Activated naive CD8-positive, alpha-beta T cell treated with anti-CD3 and anti-CD28 coated beads, Interleukin-2, amount 50 U/mL, for 24 hours (primary cell): ENCODE measurements around the gene RPS21.
A peak's percentile ranks its signal among the peaks of the same experiment; 100 is the strongest.

Experiments
- ATAC-seq: fragments of 150-1000 bp; cut with Tn5 transposase; one replicate; pipeline ENCODE4 v1.10.0; 2021
- DNase-seq: peaks from one replicate; pipeline ENCODE4 v3.0.0; 2021
- H3K27ac Mint-ChIP-seq: one replicate; pipeline ENCODE4 v1.8.0; 2021; ENCODE audit warnings: mild to moderate bottlenecking, mixed read lengths
- H3K27me3 Mint-ChIP-seq: one replicate; pipeline ENCODE4 v1.8.0; 2021; ENCODE audit warnings: mixed read lengths
- H3K36me3 Mint-ChIP-seq: one replicate; pipeline ENCODE4 v1.8.0; 2021; ENCODE audit warnings: low read depth, mixed read lengths
- H3K4me1 Mint-ChIP-seq: one replicate; pipeline ENCODE4 v1.8.0; 2021; ENCODE audit warnings: mixed read lengths
- H3K4me3 Mint-ChIP-seq: one replicate; pipeline ENCODE4 v1.8.0; 2021; ENCODE audit warnings: mild to moderate bottlenecking, moderate library complexity, mixed read lengths
- H3K9me3 Mint-ChIP-seq: one replicate; pipeline ENCODE4 v1.8.0; 2021; ENCODE audit warnings: mixed read lengths

RPS21 gene

DNA sequence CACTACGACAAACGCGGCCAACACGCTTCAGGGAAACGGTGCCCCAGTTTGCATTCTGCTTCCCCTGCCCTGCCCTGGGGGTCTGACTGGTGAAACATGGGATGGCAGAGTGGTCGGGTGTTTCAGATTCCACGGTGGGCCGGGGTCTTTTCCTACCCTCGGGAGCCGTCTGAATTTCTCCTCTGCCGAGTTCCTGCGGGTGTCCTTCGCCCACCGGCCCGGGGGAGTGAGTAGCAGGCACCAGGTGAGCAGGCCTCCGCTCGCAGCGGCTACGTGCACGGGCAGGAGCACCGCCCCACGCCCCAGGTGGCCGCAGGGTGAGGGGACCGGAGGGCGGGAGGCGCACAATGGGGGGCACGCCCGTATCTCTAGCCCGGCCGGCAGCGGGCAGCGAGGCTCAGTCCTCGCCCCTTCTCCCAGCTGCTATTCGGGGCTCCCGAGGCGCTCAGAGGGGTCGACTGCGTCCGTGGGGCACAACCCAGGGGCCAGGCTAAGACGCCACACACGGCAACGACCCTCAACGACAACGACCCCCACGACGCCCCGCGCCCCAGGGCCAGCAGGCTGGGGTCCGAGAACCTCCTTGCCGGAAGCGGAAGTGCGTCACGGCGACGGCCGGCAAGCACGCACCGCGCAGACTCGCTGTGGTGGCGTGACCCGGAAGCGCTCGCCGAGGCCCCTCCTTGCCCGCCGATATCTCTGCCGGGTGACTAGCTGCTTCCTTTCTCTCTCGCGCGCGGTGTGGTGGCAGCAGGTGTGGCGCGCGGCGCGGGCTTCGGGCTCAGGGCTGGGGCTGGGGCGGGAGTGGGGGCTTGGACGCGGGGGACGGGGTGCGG lies at the start of gene RPS21:
Gene RPS21, plus strand, starts transcription at position 721 of the 836 bp plus-strand sequence. CDS start 236 bp downstream, outside the sequence.
- H3K27ac Mint-ChIP-seq, result peak within 1 kb of the TSS; percentile 95
- H3K9me3 Mint-ChIP-seq, result peaks cover 6% of the 10 kb centered on the region
- peaks cover 55% of the 10 kb centered on the region for H3K36me3 Mint-ChIP-seq
- peaks cover 40% of the 10 kb centered on the region for H3K4me1 Mint-ChIP-seq
- H3K4me3 Mint-ChIP-seq, result peak within 1 kb of the TSS; percentile 95
- DNase-seq (peak; percentile 93), ATAC-seq (peak; percentile 86)
- H3K27me3 Mint-ChIP-seq, result no peaks in the 10 kb centered on the region

DNA sequence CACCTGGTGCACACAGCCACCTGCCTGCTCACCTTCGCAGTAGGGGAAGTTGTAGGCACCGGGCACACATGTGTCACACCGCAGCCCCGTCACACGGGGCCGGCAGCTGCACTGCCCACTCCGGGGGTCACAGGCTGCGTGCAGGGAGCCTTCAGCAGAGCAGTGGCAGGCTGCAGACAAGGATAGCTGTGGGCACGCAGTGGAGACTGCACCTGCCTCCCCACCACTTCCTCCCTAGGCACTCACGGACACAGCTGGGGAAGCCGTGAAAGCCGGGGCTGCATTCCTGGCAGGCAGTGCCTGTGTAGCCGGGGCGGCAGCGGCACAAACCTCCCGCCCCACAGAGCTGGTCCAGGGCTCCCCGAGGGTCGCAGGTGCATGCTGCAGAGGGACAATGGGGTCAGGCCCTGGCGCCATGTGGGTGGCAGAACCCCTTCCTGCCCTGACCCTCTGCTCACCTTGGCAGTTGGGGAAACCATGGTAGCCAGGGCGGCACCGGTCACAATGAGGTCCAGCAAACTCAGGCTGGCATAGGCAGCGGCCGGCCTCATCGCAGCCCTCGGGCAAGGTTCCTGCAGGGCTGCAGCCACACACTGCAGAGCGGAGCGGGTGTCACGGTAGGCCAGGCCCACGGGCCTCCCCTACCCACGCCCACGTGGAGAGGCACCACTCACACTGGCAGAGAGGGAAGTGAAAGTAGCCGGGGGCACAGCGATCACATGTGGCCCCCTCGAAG lies 49.2 kb upstream of the RPS21 start:
- Mint-ChIP-seq H3K4me3 (no peak overlapping the region), H3K9me3 (no peaks in the 10 kb centered on the region), H3K27ac (no peak overlapping the region), H3K36me3 (no peaks in the 10 kb centered on the region), H3K4me1 (peaks cover 8% of the 10 kb centered on the region), H3K27me3 (peaks cover 7% of the 10 kb centered on the region)
- no peak for DNase-seq
- peak; percentile 18 for ATAC-seq

- Mint-ChIP-seq H3K27me3 (peaks cover 7% of the 10 kb centered on the region), H3K36me3 (no peaks in the 10 kb centered on the region), H3K27ac (no peak overlapping the region), H3K9me3 (no peaks in the 10 kb centered on the region), H3K4me3 (no peak overlapping the region), H3K4me1 (peaks cover 8% of the 10 kb centered on the region)
- no peak for ATAC-seq
- no peak for DNase-seq
Observed at GRCh38 chr20:62338294-62338620, 48.6 kb upstream of the RPS21 start.

- no peak for ATAC-seq
- Mint-ChIP-seq H3K27me3 (peaks cover 7% of the 10 kb centered on the region), H3K9me3 (no peaks in the 10 kb centered on the region), H3K4me3 (peak overlapping the region; percentile 23), H3K4me1 (peaks cover 8% of the 10 kb centered on the region), H3K27ac (no peak overlapping the region), H3K36me3 (no peaks in the 10 kb centered on the region)
- DNase-seq, result no peak
Observed at GRCh38 chr20:62339647-62340062, 47.2 kb upstream of the RPS21 start.

- Mint-ChIP-seq H3K4me1 (peaks cover 6% of the 10 kb centered on the region), H3K4me3 (no peak overlapping the region), H3K36me3 (no peaks in the 10 kb centered on the region), H3K27me3 (peaks cover 3% of the 10 kb centered on the region), H3K9me3 (no peaks in the 10 kb centered on the region), H3K27ac (no peak overlapping the region)
- no peak for ATAC-seq
- DNase-seq, result no peak
Observed at GRCh38 chr20:62342910-62343309, 44.0 kb upstream of the RPS21 start.

- DNase-seq, result no peak
- Mint-ChIP-seq H3K27ac (no peak overlapping the region), H3K36me3 (peaks cover 2% of the 10 kb centered on the region), H3K27me3 (peaks cover 3% of the 10 kb centered on the region), H3K9me3 (peaks cover 4% of the 10 kb centered on the region), H3K4me1 (peaks cover 6% of the 10 kb centered on the region), H3K4me3 (no peak overlapping the region)
- no peak for ATAC-seq
Observed at GRCh38 chr20:62344092-62344491, 42.8 kb upstream of the RPS21 start.

DNA sequence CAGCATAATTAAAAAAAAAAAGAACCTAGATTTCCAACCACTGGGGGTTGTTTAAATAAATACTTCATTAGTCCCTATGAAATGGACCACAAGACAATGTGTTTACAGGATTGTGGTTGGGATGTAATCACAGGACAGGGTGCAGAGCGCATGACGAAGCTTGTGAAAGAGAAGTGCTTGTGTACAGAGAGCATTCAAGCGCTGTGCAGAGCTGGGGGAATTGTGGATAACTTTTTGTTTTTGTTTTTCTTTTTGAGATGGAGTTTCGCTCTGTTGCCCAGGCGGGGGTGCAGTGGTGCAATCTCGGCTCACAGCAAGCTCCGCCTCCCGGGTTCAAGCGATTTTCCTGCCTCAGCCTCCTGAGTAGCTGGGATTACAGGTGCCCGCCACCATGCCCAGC lies 42.1 kb upstream of the RPS21 start:
- Mint-ChIP-seq H3K27ac (no peak overlapping the region), H3K4me3 (no peak overlapping the region), H3K9me3 (peaks cover 8% of the 10 kb centered on the region), H3K36me3 (peaks cover 5% of the 10 kb centered on the region), H3K4me1 (peaks cover 4% of the 10 kb centered on the region), H3K27me3 (peaks cover 3% of the 10 kb centered on the region)
- ATAC-seq (no peak), DNase-seq (no peak)

- peaks cover 1% of the 10 kb centered on the region for H3K4me1 Mint-ChIP-seq
- H3K27ac Mint-ChIP-seq, result no peak overlapping the region
- DNase-seq, result no peak
- no peaks in the 10 kb centered on the region for H3K27me3 Mint-ChIP-seq
- H3K36me3 Mint-ChIP-seq, result peaks cover 5% of the 10 kb centered on the region
- H3K9me3 Mint-ChIP-seq, result peaks cover 8% of the 10 kb centered on the region
- H3K4me3 Mint-ChIP-seq, result no peak overlapping the region
- no peak for ATAC-seq
Observed at GRCh38 chr20:62345681-62346370, 41.1 kb upstream of the RPS21 start.

- Mint-ChIP-seq H3K4me3 (no peak overlapping the region), H3K4me1 (peaks cover 1% of the 10 kb centered on the region), H3K9me3 (peaks cover 8% of the 10 kb centered on the region), H3K27me3 (no peaks in the 10 kb centered on the region), H3K36me3 (peaks cover 5% of the 10 kb centered on the region), H3K27ac (no peak overlapping the region)
- DNase-seq (no peak), ATAC-seq (no peak)
Observed at GRCh38 chr20:62346398-62347150, 40.3 kb upstream of the RPS21 start.

GRCh38 chr20:62347151-62347404 lies 39.8 kb upstream of the RPS21 start:
- Mint-ChIP-seq H3K27me3 (no peaks in the 10 kb centered on the region), H3K9me3 (peaks cover 8% of the 10 kb centered on the region), H3K4me3 (no peak overlapping the region), H3K36me3 (peaks cover 5% of the 10 kb centered on the region), H3K27ac (no peak overlapping the region), H3K4me1 (peaks cover 1% of the 10 kb centered on the region)
- DNase-seq (no peak), ATAC-seq (no peak)

- no peak for DNase-seq
- Mint-ChIP-seq H3K9me3 (peaks cover 8% of the 10 kb centered on the region), H3K27ac (no peak overlapping the region), H3K4me1 (peaks cover 1% of the 10 kb centered on the region), H3K4me3 (no peak overlapping the region), H3K27me3 (no peaks in the 10 kb centered on the region), H3K36me3 (peaks cover 5% of the 10 kb centered on the region)
- ATAC-seq, result no peak
Observed at GRCh38 chr20:62347445-62347844, 39.5 kb upstream of the RPS21 start.

DNA sequence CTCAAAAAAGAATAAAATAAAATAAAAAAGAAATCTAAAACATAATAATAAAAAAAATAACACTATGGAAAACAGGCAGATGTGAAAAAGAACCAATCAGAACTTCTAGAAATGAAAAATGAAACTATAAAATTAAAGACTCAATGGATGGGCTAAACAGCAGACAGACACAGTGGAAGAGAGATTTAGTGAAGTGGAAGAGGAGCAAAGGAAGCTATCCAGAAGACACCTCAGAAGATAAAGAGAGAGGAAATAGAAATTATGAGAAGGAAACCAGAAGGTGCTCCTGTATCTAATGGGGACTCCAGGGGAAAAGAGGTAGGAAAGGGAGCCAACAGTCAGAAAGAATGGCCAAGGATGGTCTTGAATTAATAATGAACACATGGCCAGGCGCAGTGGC lies 38.3 kb upstream of the RPS21 start:
- H3K9me3 Mint-ChIP-seq, result peaks cover 8% of the 10 kb centered on the region
- ATAC-seq (no peak), DNase-seq (no peak)
- H3K27me3 Mint-ChIP-seq, result no peaks in the 10 kb centered on the region
- H3K4me1 Mint-ChIP-seq, result peaks cover 1% of the 10 kb centered on the region
- no peak overlapping the region for H3K27ac Mint-ChIP-seq
- H3K4me3 Mint-ChIP-seq, result no peak overlapping the region
- peaks cover 5% of the 10 kb centered on the region for H3K36me3 Mint-ChIP-seq

GRCh38 chr20:62349556-62350097 lies 37.3 kb upstream of the RPS21 start:
- Mint-ChIP-seq H3K4me3 (no peak overlapping the region), H3K9me3 (peaks cover 8% of the 10 kb centered on the region), H3K27ac (no peak overlapping the region), H3K36me3 (peaks cover 5% of the 10 kb centered on the region), H3K4me1 (peaks cover 1% of the 10 kb centered on the region), H3K27me3 (no peaks in the 10 kb centered on the region)
- no peak for ATAC-seq
- no peak for DNase-seq

DNA sequence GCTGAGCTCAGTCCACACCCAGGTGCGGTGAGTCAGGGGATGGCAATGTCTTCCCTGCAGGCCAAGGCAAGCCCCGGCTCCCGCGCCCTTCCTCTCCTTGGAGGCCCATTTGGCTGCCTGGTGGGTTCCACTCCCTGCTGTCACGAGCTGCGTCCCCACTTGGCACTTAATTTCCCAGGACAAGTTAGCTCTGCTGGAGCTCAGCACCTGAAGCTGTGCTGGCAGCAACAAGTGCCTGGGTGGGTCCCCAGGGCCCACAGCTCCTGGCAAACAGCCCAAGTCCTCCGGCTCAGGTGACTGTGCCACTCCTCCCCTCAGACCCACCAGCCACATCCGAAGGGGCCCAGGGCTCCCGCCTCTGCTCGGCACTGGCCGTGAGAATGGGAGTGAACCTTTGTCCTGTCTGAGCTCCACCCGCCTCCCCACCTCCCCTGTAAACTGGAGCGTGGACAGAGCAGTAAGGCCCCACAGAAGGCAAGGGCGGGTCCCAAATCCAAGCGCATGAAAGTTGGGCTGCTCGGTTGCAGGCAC lies 36.7 kb upstream of the RPS21 start:
- DNase-seq, result no peak
- H3K4me3 Mint-ChIP-seq, result no peak overlapping the region
- H3K4me1 Mint-ChIP-seq, result peaks cover 1% of the 10 kb centered on the region
- no peak overlapping the region for H3K27ac Mint-ChIP-seq
- H3K9me3 Mint-ChIP-seq, result peaks cover 8% of the 10 kb centered on the region
- peaks cover 5% of the 10 kb centered on the region for H3K36me3 Mint-ChIP-seq
- H3K27me3 Mint-ChIP-seq, result no peaks in the 10 kb centered on the region
- no peak for ATAC-seq
